ENCODE data around the gene IDI1.

Gene IDI1

DNA sequence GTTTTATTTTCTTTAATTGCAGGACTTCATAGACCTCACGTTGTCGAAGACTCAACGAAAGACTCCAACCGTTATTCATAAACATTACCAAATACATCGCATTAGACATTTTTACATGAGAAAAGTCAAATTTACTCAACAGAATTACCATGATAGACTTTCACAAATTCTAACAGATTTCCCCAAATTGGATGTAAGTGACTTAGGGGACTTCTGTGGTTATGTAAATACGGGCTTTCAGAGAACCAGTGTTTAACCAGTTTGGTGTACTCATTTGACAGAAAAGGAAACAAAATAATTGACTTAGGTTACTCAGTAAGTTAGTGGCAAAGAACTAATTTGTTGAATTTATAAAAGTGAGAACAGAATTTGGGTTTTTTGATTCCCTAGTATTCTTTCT is 56.5 kb downstream of the IDI1 start:
- no peak for DNase-seq

DNA sequence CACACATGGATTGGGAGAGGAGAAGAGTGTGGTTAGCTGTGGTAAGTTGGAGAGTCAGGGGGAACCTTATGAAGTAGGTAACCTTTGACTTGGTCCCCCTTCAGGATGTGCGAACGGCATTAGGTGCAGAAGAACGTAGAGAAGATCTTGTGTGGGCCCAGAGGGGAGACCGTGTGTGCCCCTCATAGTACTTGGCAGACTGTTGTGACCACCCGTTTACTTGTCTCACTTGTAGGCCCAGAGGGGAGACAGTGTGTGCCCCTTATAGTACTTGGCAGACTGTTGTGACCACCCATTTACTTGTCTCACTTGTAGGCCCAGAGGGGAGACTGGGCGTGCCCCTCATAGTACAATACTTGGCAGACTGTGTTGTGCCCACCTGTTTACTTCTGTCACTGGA is 58.1 kb downstream of the IDI1 start:
- no peak for DNase-seq
